ENCODE results near the gene GDF3.
"Not testable (repeated sequence)": the region's sequence is repeated elsewhere in the genome, so short reads cannot be mapped to it uniquely, and the experiment has no call there.

The GDF3 gene

DNA sequence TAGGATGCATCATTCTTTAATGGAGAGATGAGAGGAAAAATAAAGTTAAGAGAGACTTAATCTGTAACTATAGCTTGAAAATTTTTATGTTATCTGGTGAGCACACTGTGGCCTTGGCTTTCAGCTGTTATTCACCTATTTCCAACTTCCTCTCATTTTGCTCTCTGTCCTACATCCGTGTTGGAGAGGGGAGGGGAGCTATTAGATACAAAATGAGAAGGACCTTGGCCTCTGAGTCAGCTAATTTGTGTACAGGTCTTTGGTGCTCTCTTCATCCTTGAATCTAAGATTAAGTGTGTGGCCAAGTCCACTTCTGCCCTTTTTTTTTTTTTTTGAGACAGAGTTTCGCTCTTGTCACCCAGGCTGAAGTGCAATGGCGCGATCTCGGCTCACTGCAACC, 29.0 kb downstream of the GDF3 start:
- no peak for DNase-seq

DNA sequence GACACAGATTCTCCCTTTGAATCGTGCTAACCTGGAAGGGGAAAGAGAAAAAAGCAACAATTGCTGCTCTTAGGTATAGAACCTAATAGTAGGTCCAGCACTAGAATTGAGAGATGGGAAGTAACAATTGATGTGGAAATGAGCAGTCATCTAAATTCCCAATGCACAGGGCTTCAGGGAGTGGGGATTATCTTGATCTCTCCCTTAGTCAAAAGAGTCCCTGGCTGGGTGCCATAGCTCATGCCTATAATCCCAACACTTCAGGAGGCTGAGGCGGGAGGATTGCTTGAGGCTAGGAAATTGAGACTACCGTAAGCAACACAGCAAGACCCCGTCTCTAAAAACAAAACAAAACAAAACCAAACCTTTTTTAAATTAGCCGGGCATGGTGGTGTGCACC, 33.8 kb downstream of the GDF3 start:
- DNase-seq = no peak

DNA sequence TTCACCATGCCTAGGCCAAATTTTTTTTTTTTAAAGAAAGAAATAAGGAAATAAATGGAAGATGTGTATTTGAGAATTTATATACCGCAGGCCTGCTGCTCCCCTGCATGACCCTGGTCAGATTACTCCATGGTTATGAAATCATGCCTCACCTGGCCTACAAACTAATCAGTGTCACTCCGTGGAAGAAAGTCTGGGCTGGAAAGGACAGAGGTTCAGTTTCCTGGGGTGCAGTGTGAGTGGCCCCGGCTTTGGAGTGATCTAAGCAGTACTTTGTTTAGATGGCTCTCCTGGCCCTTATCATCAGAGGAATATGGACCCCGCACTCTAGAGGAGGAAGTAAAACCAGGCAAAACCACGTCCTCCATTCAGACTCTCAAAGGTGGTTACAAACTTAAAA, 39.5 kb downstream of the GDF3 start:
- no peak for DNase-seq

DNA sequence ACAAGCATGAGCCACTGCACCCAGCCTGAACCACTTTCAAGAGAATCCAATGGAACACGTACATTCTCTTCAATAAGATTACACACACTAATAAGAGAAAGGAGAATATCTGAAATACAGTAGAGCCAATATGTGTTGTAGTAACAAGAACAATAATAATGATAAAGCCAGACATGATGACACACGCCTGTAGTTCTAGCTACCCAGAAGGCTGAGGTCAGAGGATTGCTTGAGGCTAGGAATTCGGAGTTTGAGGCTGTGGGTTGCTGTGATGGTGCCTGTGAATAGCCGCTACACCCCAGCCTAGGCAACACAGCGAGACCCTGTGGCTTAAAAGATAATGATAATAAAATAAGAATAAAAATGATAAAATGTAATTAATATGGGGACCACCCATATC, 45.5 kb downstream of the GDF3 start:
- no peak for DNase-seq

DNA sequence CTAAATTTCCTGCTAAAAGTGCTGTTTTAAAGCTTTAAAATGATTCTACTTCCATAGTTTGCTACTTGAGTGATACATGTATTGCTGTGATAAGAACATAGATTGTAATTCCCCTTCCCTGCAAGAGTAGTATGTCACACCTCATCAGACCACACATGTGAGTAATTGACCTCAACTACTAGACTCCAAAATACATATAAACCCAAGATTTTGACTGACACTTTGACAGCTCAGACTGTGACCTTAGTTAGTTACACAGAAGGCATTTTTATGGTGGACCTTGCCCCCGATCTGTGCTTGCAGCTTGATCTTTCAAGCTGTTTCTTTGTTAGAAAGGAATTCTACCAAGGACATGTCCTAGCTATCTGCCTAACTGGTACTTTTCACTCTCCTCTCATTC, 48.5 kb downstream of the GDF3 start:
- DNase-seq = no peak

DNA sequence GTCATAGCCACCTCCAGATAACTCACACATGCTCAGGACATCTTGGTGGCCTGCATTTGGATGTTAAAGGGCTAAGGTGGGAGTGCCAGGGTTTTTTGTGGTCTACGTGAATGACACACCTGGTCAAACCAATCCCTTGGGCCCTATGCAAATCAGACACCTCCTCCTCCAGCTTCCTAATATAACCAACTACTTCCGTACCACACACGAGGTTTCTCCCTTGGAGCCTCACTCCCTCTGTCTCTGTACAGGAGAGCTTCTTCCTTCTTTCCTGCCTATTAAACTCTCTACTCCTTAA, 49.4 kb downstream of the GDF3 start:
- DNase-seq = no peak

DNA sequence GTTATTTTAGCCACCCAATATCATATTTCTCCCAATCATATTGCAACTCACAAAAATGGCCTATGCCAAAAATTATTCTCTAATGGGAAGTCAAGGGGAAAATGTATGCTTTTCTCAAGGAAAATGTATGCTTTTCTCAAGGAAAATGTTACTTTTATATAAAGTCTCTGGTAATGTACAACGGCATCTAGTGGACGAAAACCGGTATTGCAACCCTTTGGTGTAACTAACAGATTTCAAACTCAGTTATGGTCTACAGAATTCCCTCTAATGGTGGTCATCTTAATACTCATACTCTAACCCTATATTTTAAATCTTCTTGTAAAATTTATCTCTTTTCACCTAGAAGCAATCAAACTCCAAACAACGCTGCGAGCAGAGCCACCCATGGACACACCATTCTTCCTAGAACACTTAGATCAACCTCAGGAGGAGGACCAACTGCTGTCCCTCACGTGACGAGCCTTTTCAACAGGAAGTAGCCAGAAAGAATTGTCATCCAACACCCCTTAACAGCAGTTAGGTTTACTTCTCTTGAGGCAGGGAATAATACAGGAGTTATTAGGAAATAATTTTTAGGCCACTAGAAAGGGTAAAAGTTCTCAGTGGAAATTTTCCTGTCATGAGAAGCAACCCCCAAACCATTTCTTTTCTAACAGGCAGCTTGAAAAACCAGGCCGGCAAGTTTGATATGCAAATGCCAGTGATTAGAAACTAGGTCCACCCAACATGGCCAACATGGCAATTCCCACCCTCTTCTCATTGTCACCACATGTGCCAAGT, 50.0 kb downstream of the GDF3 start:
- DNase-seq = no peak

DNA sequence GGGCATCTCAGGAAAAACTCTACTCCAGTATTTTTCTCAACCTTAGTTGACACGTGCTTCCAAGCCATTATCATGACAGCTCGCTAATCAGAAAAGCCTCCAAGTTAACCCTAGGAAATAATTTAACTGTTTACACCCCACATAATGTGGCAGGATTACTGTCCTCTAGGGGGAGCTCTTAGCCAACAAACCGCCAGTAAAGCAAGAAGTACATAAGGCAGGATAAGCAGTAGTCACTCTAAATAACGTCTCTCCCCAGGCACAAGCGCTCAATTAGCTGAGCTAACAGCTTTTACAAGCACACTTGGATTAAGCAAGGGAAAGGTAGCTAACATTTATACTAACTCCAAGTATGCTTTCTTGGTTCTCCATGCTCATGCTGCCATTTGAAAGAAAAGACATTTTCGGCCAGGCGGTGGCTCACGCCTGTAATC, 52.7 kb downstream of the GDF3 start:
- DNase-seq = no peak

DNA sequence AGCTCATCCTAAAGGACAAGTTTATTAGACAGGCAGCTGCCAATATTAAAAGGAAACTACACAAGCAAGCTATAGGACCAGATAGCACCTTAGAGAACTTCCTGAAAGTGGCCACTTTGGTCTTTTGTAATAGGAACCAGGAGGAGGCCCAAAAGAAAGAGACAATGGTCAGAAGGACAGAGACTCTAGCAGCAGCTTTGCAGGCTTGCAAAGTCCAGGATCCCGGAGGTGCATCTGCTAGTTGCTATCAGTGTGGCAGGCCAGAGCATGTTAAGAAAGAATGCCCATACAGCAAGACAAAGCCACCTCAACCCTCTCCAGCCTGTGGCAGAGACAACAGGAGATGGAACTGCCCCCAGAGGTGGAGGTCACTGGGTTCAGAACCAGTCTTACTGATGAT, 53.3 kb downstream of the GDF3 start:
- no peak for DNase-seq

DNA sequence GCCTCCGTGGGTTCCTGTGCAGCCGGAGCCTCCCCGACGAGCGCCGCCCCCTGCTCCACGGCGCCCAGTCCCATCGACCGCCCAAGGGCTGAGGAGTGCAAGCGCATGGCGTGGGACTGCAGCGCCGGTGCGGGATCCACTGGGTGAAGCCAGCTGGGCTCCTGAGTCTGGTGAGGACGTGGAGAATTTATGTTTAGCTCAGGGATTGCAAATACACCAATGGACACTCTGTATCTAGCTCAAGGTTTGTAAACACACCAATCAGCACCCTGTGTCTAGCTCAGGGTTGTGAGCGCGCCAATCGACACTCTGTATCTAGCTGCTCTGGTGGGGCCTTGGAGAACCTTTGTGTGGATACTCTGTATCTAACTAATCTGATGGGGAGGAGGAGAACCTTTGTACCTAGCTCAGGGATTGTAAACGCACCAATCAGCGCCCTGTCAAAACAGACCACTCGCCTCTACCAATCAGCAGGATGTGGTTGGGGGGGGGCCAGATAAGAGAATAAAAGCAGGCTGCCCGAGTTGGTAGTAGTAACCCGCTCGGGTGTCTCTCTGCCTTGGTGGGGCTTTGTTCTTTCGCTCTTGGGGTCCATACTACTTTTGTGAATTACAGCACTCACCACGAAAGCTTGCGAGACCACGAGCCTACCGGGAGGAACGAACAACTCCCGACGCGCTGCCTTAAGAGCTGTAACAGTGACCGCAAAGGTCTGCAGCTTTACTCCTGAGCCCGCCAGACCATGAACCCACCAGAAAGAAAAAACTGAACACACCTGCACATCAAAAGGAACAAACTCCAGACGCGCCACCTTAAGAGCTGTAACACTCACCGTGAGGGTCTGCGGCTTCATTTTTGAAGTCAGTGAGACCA, 55.2 kb downstream of the GDF3 start:
- not testable (repeated sequence) for DNase-seq

Measured in NCI-H446 treated with DMSO at 0.1 percent for 48 hours (cell line).